Measurements from ENCODE around the gene ZNF780A. TPM values are rescaled to one million over a fixed set of nuclear protein-coding genes. Genes with fewer than 3 reads are reported as not detected.

Gene ZNF780A
- total RNA-seq, 1 donor from 2014 or later: 13.0 TPM

DNA sequence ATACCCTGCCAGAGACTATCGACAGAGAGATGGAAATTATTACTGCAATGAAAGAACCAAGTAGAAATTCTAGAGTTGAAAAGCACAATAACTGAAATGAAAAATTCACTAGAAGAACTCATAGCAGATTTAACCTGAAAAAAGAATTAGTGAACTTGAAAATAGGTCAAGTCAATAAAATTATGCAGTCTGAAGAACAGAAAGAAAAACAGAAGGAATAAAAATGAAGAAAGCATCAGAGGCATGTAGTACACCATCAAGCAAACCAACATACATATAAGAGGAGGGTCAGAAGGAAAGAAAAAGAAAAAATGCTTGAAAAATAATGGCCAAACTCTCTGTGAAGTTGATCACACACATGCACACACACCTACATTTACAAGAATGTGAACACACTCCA is 31.1 kb downstream of the ZNF780A start:
- Mint-ChIP-seq H3K4me3 (ENCODE audit: unreplicated experiment) (no peak overlapping the region), H3K36me3 (ENCODE audit: unreplicated experiment) (peaks cover 5% of the 10 kb centered on the region), H3K27me3 (ENCODE audit: unreplicated experiment) (peaks cover 3% of the 10 kb centered on the region), H3K9me3 (ENCODE audit: unreplicated experiment) (peaks cover 49% of the 10 kb centered on the region), H3K4me1 (ENCODE audit: unreplicated experiment) (peaks cover 19% of the 10 kb centered on the region), H3K27ac (ENCODE audit: unreplicated experiment) (no peak overlapping the region)
- TF ChIP-seq, protein P1, sequence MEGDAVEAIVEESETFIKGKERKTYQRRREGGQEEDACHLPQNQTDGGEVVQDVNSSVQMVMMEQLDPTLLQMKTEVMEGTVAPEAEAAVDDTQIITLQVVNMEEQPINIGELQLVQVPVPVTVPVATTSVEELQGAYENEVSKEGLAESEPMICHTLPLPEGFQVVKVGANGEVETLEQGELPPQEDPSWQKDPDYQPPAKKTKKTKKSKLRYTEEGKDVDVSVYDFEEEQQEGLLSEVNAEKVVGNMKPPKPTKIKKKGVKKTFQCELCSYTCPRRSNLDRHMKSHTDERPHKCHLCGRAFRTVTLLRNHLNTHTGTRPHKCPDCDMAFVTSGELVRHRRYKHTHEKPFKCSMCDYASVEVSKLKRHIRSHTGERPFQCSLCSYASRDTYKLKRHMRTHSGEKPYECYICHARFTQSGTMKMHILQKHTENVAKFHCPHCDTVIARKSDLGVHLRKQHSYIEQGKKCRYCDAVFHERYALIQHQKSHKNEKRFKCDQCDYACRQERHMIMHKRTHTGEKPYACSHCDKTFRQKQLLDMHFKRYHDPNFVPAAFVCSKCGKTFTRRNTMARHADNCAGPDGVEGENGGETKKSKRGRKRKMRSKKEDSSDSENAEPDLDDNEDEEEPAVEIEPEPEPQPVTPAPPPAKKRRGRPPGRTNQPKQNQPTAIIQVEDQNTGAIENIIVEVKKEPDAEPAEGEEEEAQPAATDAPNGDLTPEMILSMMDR (IDR thresholded peaks at IDR 0.05): no peak
- no peak for DNase-seq (ENCODE audit: extremely low spot score, unreplicated experiment)

DNA sequence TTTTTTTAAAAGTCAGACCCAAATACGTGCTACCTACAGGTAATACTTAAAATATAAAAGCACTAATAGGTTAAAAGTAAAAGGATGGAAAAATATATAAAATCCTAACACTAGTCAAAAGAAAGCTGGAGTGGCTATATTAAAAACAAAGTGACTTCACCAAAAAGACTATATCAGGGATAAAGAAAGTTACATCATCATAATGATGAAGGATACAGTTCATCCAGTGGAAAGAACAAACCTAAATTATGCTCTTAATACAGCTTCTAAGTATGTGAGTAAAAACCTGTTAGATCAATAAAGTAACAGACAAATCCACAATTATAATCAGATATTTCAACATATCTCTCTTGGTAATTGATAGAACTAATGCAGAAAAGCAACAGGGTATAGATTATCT is 33.6 kb downstream of the ZNF780A start:
- Mint-ChIP-seq H3K9me3 (ENCODE audit: unreplicated experiment) (peaks cover 54% of the 10 kb centered on the region), H3K4me3 (ENCODE audit: unreplicated experiment) (peak overlapping the region; percentile 27), H3K27ac (ENCODE audit: unreplicated experiment) (no peak overlapping the region), H3K4me1 (ENCODE audit: unreplicated experiment) (peaks cover 30% of the 10 kb centered on the region), H3K27me3 (ENCODE audit: unreplicated experiment) (peaks cover 3% of the 10 kb centered on the region), H3K36me3 (ENCODE audit: unreplicated experiment) (peaks cover 23% of the 10 kb centered on the region)
- TF ChIP-seq, protein P1 (IDR thresholded peaks at IDR 0.05): no peak
- DNase-seq (ENCODE audit: extremely low spot score, unreplicated experiment): no peak

DNA sequence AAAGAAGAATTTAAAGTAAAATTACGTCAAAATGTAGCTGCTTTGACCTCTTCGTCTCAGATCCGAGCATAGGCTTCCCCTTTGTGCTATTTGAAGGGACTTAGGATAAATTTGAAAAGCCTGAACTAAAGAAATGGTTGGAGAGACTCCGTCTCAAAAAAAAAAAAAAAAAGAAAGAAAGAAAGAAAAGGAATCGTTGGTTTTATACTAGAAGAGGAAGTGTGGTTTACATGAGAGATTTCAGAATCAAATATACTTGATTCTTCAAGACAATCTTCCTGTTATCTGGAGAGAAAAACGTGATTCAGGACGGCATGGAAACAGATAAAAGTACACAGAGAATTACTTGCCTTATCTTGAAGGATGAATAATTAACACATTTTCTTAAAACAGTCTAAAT is 34.2 kb downstream of the ZNF780A start:
- DNase-seq (ENCODE audit: extremely low spot score, unreplicated experiment): no peak
- peak overlapping the region; percentile 98 for H3K4me3 Mint-ChIP-seq (ENCODE audit: unreplicated experiment)
- peaks cover 30% of the 10 kb centered on the region for H3K4me1 Mint-ChIP-seq (ENCODE audit: unreplicated experiment)
- H3K36me3 Mint-ChIP-seq (ENCODE audit: unreplicated experiment): peaks cover 25% of the 10 kb centered on the region
- H3K27ac Mint-ChIP-seq (ENCODE audit: unreplicated experiment): peak overlapping the region; percentile 91
- H3K9me3 Mint-ChIP-seq (ENCODE audit: unreplicated experiment): peaks cover 51% of the 10 kb centered on the region
- peaks cover 3% of the 10 kb centered on the region for H3K27me3 Mint-ChIP-seq (ENCODE audit: unreplicated experiment)
- TF ChIP-seq, protein P1 (IDR thresholded peaks at IDR 0.05): no peak

DNA sequence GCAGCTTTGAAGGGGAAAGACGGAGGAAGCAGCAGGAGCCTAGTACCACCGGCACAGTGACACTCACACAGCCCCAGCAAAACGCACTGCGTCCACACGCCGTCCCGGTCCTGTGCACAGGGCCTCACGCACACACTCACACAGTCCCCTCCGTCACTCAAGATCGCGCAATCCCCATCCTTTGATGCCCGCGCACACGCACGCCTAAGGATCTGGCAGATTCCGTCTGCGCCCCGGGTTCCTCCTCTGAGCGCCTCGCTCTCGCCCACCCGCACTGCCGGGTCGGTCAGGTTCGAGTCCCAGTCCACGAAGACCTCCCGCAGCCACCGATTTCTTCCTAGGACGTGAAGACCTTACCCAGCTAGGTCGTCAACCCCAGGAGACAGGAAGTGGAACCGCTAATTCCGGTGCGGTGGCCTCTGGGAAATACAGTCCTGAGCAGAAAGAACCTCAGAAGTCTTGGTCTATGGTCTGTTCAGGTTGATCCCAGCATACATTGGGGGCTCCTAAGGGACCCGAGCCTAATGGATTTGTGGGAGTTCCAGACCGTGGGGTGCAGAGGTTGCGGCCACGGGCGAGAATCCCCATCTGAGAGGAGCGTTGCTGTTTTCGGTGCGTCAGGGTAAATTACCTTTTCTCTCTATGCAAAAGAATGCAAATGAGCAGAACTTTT is 34.8 kb downstream of the ZNF780A start, which contains the start of gene ZNF780B:
TSS of gene ZNF780B (minus strand) at position 400 of the 673 bp plus-strand sequence. CDS start 5,899 bp downstream, outside the sequence.
- peaks cover 30% of the 10 kb centered on the region for H3K4me1 Mint-ChIP-seq (ENCODE audit: unreplicated experiment)
- peak within 1 kb of the TSS; percentile 98 for H3K4me3 Mint-ChIP-seq (ENCODE audit: unreplicated experiment)
- H3K9me3 Mint-ChIP-seq (ENCODE audit: unreplicated experiment): peaks cover 51% of the 10 kb centered on the region
- TF ChIP-seq, protein P1 (IDR thresholded peaks at IDR 0.05): no peak
- peak within 1 kb of the TSS; percentile 91 for H3K27ac Mint-ChIP-seq (ENCODE audit: unreplicated experiment)
- peaks cover 30% of the 10 kb centered on the region for H3K36me3 Mint-ChIP-seq (ENCODE audit: unreplicated experiment)
- DNase-seq (ENCODE audit: extremely low spot score, unreplicated experiment): no peak
- peaks cover 3% of the 10 kb centered on the region for H3K27me3 Mint-ChIP-seq (ENCODE audit: unreplicated experiment)

DNA sequence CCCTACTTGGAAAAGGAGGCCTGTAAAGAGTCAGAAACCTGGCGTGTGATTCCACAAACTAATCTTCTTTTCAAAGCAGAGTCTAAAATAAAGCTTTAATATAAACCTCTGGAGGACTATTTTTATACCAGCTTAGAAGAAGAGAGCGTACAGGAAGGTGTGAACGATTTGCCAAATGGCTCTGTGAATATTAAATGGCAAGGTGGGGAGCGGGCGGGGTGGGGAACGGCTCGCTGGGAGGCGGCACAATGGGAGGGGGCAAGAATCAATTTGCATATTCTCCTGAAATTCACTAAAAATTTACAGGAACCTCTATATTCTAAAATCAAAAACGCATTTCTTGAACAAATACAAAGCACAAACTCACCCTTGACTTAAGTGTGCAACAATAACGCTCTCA is 35.7 kb downstream of the ZNF780A start:
- H3K27ac Mint-ChIP-seq (ENCODE audit: unreplicated experiment): peak overlapping the region; percentile 91
- peak overlapping the region; percentile 98 for H3K4me3 Mint-ChIP-seq (ENCODE audit: unreplicated experiment)
- H3K36me3 Mint-ChIP-seq (ENCODE audit: unreplicated experiment): peaks cover 36% of the 10 kb centered on the region
- TF ChIP-seq, protein P1 (IDR thresholded peaks at IDR 0.05): no peak
- peaks cover 30% of the 10 kb centered on the region for H3K4me1 Mint-ChIP-seq (ENCODE audit: unreplicated experiment)
- DNase-seq (ENCODE audit: extremely low spot score, unreplicated experiment): no peak
- peaks cover 3% of the 10 kb centered on the region for H3K27me3 Mint-ChIP-seq (ENCODE audit: unreplicated experiment)
- peaks cover 47% of the 10 kb centered on the region for H3K9me3 Mint-ChIP-seq (ENCODE audit: unreplicated experiment)
